GM19035 (cell line): ENCODE data around the gene AKT1.

Source experiments
- ATAC-seq: cut with Tn5 transposase; IDR thresholded peaks from one replicate; pipeline ENCODE4 v1.9.1; 2021; ENCODE audit not compliant: unreplicated experiment

Gene AKT1

DNA sequence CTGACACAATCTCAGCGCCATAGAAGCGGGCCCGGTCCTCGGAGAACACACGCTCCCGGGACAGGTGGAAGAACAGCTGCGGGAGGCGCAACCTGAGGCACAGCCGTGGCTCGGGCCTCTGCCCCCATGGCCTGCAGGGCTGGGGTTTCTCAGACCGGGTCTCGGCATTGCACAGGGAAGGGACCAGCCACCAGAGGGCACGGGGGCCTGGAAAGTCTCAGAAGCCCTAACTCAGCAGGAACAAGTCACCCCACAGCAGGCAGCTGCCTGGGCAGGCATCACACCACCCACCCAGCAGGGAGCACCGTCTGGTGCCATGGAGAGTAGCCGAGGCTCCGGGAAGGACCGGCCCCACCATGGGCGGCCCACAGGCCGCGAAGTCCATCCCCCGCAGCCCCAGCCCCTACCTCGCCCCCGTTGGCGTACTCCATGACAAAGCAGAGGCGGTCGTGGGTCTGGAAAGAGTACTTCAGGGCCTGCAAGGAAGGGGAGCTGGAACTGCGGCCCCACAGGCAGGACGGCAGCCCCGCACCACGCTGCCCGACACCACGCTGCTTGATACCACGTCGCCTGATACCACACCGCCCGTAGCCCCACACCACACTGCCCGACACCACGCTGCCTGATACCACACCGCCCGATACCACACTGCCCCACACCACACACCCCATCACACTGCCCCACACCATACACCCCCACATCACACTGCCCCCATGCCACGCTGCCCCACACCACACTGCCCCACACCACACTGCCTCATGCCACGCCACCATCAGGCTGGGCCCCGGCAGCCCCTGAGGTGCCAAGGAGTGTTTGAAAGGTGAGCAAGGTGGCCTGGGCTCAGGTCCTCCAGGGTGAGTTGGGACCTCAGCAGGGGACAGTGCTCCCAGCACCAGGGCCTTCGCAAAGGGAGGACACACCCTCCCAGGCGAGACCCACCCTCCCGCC is 21.8 kb downstream of the AKT1 start:
- ATAC-seq = no peak

- ATAC-seq = no peak
These were observed 22.6 kb downstream of the AKT1 start for GRCh38 chr14:104772707-104773504.

DNA sequence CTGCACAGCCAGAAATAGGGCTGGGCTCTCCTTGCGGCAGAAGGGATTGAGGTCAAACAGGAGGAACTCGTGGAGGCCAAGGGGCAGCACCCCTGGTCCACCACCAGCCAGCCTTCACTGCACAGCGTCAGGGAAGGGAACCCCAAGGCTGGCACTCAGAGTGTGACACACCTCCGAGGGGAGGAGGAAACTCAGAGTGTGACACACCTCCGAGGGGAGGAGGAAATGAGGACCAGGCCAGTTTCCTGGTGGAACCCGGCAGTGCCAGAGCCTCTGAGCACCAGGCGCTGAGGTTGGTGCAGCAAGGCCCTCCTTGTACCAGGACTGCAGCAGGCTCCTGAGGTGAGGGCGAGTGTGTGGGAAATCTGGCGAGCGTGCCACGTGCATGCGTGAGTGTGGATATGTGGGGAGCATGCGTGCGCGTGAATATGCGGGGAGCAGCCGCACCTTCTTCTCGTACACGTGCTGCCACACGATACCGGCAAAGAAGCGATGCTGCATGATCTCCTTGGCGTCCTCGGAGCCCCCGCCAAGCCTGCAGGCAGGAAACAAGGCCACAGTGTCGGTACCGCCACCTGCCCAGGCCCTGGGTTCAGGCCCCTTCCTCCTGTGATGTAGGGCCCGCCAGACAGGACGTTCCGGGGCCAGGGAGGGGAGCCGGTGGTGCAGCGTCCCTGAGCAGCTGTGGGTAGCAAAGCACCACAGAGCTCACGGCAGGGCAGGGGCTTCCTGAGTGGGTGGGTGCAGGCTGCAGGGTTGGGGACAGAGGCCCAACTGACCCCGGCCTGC is 23.4 kb downstream of the AKT1 start:
- ATAC-seq = no peak

- ATAC-seq = no peak
These were observed 24.2 kb downstream of the AKT1 start for GRCh38 chr14:104771374-104771773.

- no peak for ATAC-seq
These were observed 24.7 kb downstream of the AKT1 start for GRCh38 chr14:104770851-104771272.

GRCh38 chr14:104770072-104770579 is 25.4 kb downstream of the AKT1 start:
- ATAC-seq = no peak

DNA sequence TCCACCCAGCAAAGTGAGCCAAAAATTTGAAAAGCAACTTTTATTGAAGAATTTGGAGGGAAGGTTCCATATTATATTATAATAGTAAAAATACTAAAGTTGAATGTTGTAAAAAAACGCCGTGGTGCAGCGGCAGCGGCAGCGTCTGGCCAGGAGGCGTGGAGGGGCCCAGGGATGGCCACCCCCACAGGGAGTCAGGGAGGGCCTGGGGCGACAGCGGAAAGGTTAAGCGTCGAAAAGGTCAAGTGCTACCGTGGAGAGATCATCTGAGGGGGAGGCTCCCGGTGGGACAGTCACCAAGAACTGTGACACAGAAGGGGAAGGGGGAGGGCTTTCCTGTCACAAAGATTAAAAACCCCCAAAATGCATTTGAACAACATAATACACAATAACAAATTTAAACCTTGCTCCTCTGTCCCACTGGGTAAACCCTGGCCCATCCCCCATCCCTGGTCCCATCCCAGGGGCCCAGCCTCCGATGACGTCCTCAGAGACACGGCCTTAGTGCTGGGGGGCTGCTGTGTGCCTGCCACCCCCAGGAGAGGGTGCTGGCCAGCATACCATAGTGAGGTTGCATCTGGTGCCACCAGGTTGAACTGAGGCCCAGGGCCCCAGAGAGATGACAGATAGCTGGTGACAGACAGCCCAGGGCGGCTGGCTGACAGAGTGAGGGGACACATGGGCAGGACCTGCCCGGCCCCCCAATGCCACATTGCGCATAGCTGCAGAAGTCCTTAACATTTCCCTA is 26.1 kb downstream of the AKT1 start:
- no peak for ATAC-seq

GRCh38 chr14:104768437-104769323 is 26.9 kb downstream of the AKT1 start:
- ATAC-seq = peak; percentile 77

GRCh38 chr14:104767634-104767918 is 28.0 kb downstream of the AKT1 start:
- no peak for ATAC-seq

DNA sequence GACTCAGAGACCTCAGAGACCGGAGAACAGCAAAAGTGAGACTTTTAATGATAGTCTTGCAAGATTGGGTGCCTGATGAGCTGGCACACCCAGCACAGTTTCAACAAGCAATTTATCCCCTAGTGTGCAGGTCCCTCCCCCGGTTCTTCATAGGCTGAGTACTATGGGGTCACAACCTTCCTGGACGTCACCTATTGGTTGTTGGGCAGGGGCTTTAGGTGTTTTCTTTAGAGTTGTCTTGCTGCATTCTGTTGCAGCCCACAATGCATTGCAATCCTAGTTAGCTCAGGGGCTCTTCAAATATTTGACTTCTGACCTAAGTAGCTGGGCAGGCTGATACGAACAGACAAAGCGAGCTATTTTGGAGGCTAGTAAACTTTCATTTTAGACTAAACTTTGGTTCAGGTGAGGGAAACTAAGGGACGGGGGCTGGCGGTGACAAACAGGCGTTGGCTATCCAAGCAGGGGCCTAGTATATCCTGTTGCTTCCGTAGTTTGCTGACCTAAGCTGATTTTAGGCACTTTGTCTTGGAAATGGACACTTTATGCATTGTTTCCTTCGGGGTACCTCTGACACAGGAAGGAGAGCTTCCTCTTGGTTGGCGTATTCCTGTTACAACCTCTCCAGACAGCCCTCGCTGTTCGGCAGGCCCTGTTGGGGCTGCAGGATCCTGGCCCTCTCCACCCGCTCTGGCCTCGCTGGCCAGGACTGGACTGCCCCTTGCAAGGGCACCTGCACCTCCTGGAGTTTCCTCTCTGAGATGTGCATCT is 28.5 kb downstream of the AKT1 start:
- ATAC-seq = no peak

GRCh38 chr14:104766256-104766862 is 29.2 kb downstream of the AKT1 start:
- ATAC-seq = no peak

DNA sequence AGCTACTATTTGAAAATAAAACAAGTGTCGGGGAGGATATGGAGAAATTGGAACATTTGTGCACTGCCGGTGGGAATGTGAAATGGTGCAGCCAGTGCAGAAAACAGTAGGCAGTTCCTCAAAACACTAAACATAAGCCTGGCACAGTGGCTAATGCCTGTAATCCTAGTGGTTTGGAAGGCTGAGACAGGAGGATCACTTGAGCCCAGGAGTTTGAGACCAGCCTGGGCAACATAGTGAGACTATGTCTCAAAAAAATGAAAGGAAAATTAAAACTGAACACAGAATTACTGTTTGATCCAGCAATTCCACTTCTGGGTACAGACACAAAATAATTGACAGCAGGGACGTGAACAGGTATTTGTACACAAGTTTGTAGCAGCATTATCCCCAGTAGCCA is 30.0 kb downstream of the AKT1 start:
- no peak for ATAC-seq

- ATAC-seq = no peak
These were observed 36.3 kb downstream of the AKT1 start for GRCh38 chr14:104758981-104759969.

DNA sequence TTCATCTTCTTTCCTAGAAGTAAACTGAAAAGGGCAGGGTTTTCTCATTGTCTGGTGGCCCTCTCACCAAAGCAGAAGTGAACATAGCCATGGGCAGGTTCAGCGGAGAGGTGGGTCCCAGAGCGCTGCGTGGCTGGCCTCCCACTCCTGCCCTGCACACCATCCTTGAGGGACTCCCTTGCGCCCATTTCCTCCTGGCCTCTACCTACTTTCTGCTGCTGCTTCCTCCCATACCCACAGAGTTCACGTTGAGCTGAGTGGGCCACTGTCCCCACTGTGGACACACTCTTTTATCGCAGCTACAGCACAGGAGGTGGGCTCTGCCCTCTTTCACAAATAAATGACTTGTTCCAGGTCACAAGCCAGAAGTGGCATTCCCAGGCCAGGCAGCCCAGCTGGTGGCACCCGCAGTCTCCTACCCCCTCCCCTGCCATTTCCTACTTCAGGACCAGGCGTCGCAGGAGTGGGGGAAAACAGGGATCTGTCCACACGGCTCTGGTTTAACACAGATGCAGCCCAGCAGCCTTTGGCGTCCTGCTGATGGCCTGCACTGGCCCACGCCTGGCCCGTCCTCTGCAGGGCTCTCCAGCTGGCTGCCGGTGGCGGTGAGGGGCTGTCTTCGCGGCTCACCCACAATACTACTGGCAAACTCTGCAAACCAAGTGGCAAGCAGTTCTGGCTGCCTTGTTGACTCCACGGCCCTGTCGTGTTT is 37.7 kb downstream of the AKT1 start:
- no peak for ATAC-seq

GRCh38 chr14:104757238-104757585 is 38.3 kb downstream of the AKT1 start:
- ATAC-seq = no peak

DNA sequence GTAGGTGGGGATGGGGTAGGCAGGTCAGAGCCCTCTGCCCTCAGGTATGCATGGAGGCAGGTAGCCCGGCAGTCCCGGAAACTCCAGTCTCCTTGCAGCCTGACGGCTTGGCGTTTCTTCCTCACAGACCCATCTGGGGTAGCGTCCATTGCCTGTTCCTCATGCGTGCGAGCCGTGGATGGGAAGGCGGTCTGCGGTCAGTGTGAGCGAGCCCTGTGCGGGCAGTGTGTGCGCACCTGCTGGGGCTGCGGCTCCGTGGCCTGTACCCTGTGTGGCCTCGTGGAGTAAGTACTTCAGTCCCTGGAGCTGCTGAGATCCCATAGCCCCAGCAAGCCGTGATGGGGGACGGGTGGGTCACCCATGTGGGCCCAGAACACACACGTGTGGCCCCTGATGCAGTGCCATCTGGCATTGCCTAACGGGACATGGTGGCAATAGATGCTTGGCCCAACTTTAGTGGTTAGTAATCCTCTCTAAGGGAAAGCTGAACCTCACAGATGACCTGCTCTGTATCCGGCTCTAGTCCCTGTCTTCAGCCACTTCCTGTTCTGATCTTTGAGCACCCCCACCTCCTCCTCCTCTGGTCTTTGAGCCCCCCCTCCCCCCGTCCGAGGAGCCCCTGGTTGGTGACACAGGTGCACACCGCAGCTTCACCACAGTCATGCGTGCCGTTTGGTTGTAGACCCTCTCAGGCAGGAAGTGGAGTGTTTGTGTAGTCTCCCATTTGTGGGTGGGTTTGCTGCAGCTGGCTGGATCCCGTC is 38.9 kb downstream of the AKT1 start:
- ATAC-seq = no peak
